GM12878 (cell line): ENCODE data around the gene PLAC9.

Source experiments
- CTCF ChIP-seq, 3 experiments: IDR thresholded peaks in 2 of 3; conservative IDR thresholded peaks in 1 of 3; 2 replicates each; pipeline ENCODE4 v1.5.1; 2011; ENCODE audit warnings: low read depth in 3 of 3, low read length in 3 of 3, mild to moderate bottlenecking in 3 of 3, control low read depth in 2 of 3, moderate library complexity in 2 of 3, inconsistent platforms in 1 of 3, mixed read lengths in 1 of 3; ENCODE audit not compliant: control insufficient read depth in 2 of 3, insufficient read depth in 1 of 3; ENCODE audit errors: extremely low read depth in 1 of 3
- POLR2A ChIP-seq: IDR thresholded peaks from 2 replicates; pipeline ENCODE4 v1.6.1; 2011; ENCODE audit warnings: low read depth, mild to moderate bottlenecking, low read length

DNA sequence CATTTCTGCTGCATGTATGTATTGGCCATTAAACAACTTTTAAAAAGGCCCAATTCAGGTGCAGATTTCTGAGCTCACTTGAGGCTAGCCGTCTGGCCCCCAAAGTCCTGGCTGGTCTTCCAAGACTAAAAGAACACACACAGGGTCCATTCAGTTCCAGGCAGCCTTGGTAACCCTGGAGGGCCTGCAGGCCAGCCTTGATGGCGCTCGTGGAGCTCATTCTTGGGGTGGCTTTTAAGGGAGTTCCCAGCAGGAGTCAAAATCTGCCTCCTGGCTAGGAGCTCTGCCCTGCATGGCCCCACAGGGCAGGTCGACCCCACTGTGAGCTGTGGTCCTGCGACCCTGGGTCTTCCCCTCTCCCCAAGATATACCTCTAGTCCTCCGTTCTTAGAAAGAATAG lies 44.0 kb downstream of the PLAC9 start:
- TF ChIP-seq CTCF (IDR thresholded peaks at IDR 0.05 in 2 of 3, conservative IDR thresholded peaks at IDR 0.05 in 1 of 3; ENCODE audit: control insufficient read depth in 2 of 3, extremely low read depth in 1 of 3, insufficient read depth in 1 of 3, low read depth in 3 of 3, low read length in 3 of 3) (no peak), POLR2A (no peak)
